GM19238 (cell line): ENCODE measurements around the gene ELFN1.

ENCODE experiments used
- DNase-seq: peaks from one replicate; pipeline ENCODE4 v3.0.0; 2011; ENCODE audit warnings: low spot score; ENCODE audit not compliant: insufficient read length

The ELFN1 gene

GRCh38 chr7:1694611-1695511 is 24.8 kb downstream of the ELFN1 start:
- DNase-seq, result no peak

- no peak for DNase-seq
Measured at GRCh38 chr7:1695800-1696454, 25.9 kb downstream of the ELFN1 start.

GRCh38 chr7:1696671-1697498 is 26.8 kb downstream of the ELFN1 start:
- DNase-seq, result no peak

- no peak for DNase-seq
Measured at GRCh38 chr7:1697499-1698125, 27.5 kb downstream of the ELFN1 start.

- no peak for DNase-seq
Measured at GRCh38 chr7:1698201-1698600, 28.1 kb downstream of the ELFN1 start.

GRCh38 chr7:1698951-1699350 is 28.9 kb downstream of the ELFN1 start:
- no peak for DNase-seq

- DNase-seq, result no peak
Measured at GRCh38 chr7:1700086-1700485, 30.0 kb downstream of the ELFN1 start.

- no peak for DNase-seq
Measured at GRCh38 chr7:1700536-1701333, 30.7 kb downstream of the ELFN1 start.

- DNase-seq, result no peak
Measured at GRCh38 chr7:1702652-1703051, 32.6 kb downstream of the ELFN1 start.

- no peak for DNase-seq
Measured at GRCh38 chr7:1703441-1703840, 33.4 kb downstream of the ELFN1 start.

GRCh38 chr7:1703871-1704810 is 34.1 kb downstream of the ELFN1 start:
- no peak for DNase-seq

GRCh38 chr7:1704811-1705738 is 35.0 kb downstream of the ELFN1 start:
- DNase-seq, result no peak

GRCh38 chr7:1705856-1706255 is 35.8 kb downstream of the ELFN1 start:
- no peak for DNase-seq

- DNase-seq, result no peak
Measured at GRCh38 chr7:1706381-1706720, 36.3 kb downstream of the ELFN1 start.

- no peak for DNase-seq
Measured at GRCh38 chr7:1706721-1707613, 36.9 kb downstream of the ELFN1 start.

- DNase-seq, result no peak
Measured at GRCh38 chr7:1707756-1708595, 37.9 kb downstream of the ELFN1 start.
